SK-N-MC (cell line): Measurements from ENCODE around the gene B4GALNT4.

Source experiments
- DNase-seq: peaks from one replicate; pipeline ENCODE4 v3.0.0-alpha.2; 2011; ENCODE audit warnings: low read depth, low spot score
- H3K27ac ChIP-seq: fragments of 200-600 bp; sonication (generic); 2 replicates; pipeline ENCODE4 v1.5.1; 2016; ENCODE audit warnings: mixed run types
- H3K36me3 ChIP-seq: fragments of 200-600 bp; sonication (generic); 2 replicates; pipeline ENCODE4 v1.6.1; 2017; ENCODE audit warnings: antibody characterized with exemption, low read length, mixed read lengths; ENCODE audit not compliant: insufficient read depth
- H3K4me3 ChIP-seq: fragments of 200-600 bp; sonication (generic); 2 replicates; pipeline ENCODE4 v1.5.1; 2016
- H3K9ac ChIP-seq: fragments of 200-600 bp; sonication (generic); 2 replicates; pipeline ENCODE4 v1.8.0; 2017; ENCODE audit warnings: mixed run types, mixed read lengths; ENCODE audit not compliant: insufficient read length
- H3K9me3 ChIP-seq: fragments of 200-600 bp; sonication (generic); 2 replicates; pipeline ENCODE4 v1.6.1; 2017; ENCODE audit warnings: low read depth, mild to moderate bottlenecking, antibody characterized with exemption, low read length, moderate library complexity, mixed read lengths
- EZH2 ChIP-seq: fragments of 200-600 bp; sonication (generic); IDR thresholded peaks from one replicate; pipeline ENCODE4 v1.6.1; 2017; ENCODE audit warnings: antibody characterized with exemption
- FOXP2 ChIP-seq: optimal IDR thresholded peaks from 2 replicates; pipeline ENCODE3; 2011; ENCODE audit warnings: mild to moderate bottlenecking, moderate library complexity; ENCODE audit not compliant: insufficient read depth; ENCODE audit errors: extremely low read length, control extremely low read depth
- POLR2AphosphoS5 ChIP-seq: IDR thresholded peaks from 2 replicates; pipeline ENCODE4 v1.6.1; 2012; ENCODE audit warnings: mild to moderate bottlenecking, low read depth, low read length, borderline replicate concordance

B4GALNT4 gene

DNA sequence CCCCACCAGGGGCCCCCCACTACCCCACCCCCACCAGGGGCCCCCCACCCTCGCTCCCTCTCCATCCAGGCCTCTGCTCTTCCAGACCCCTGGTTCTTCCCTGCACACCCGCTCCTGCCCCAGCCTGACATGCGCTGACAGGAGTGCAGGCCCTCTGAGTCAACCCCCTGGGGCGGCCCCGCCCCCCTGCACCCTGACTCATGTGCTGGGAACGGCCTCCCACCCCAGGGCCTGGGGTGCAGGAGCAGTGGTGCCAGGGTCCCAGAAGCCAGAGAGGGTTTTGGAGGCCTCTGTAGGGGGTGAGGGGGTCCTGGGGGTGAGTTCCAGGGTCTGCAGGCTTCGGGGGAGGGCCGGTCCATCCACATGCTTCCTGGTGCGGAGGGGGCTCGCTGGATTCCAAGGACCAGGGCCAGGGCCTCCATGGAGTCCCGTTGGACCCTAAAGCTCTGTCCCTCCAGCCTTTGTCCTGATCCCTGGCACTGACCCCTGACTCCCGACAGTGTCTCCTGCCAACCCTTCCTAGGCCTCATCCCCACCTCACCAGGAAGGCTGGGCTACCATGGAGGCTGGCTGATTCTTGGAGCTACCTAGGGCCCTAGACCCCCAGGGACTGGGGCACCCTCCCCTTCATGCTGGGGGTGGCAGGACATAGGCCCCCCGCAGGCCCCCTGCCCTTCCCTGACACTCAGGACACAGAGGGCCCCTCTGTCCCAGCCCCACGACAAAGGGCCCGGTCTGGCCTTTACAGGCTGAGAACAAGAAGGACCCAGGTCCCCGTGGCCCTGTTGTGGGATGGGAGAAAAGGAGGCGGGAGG, 24.1 kb downstream of the B4GALNT4 start:
- H3K36me3 ChIP-seq, result no peaks in the 10 kb centered on the region
- no peak for TF ChIP-seq FOXP2
- TF ChIP-seq POLR2AphosphoS5, result no peak
- no peak for TF ChIP-seq EZH2
- no peaks in the 10 kb centered on the region for H3K9me3 ChIP-seq
- no peak overlapping the region for H3K27ac ChIP-seq
- no peak overlapping the region for H3K4me3 ChIP-seq
- H3K9ac ChIP-seq, result no peak overlapping the region
- DNase-seq, result no peak

DNA sequence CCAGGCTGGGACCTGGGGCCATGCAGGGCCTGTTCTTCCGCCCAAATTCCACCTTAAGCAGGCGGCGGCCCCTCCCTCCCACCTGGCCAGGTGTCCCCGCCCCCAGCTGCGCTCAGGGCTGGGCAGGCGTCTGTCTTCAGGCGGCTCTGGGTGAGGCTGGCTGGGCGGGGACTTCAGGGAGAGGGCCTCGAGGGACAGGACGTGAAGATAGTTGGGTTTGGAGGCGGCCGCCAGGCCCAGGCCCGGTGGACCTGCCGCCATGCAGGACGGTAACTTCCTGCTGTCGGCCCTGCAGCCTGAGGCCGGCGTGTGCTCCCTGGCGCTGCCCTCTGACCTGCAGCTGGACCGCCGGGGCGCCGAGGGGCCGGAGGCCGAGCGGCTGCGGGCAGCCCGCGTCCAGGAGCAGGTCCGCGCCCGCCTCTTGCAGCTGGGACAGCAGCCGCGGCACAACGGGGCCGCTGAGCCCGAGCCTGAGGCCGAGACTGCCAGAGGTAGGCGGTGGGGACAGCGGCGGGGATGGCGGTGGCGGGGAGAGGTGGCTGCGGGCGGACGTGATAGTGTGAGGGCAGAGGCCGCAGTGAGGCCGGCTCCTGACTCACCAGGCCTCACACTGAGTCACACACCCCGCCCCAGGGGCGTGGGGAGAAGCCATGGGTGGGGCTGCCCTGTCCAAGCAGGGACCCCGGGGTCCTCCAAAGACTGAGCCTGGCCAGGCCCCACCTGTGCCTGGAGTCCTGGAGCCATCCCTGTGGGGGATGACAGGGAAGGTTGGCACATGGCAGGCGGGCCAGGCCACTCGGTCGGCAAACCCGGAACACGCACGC, 24.9 kb downstream of the B4GALNT4 start, which contains the start of gene PKP3:
PKP3 (plus strand) TSS at position 176 of the 824 bp plus-strand sequence; CDS start at position 260, 84 bp downstream.
- Histone ChIP-seq H3K4me3 (no peak within 1 kb of the TSS), H3K27ac (no peak within 1 kb of the TSS), H3K9me3 (no peaks in the 10 kb centered on the region), H3K36me3 (no peaks in the 10 kb centered on the region), H3K9ac (no peak within 1 kb of the TSS)
- DNase-seq, result no peak
- TF ChIP-seq POLR2AphosphoS5 (no peak), EZH2 (no peak), FOXP2 (no peak)

DNA sequence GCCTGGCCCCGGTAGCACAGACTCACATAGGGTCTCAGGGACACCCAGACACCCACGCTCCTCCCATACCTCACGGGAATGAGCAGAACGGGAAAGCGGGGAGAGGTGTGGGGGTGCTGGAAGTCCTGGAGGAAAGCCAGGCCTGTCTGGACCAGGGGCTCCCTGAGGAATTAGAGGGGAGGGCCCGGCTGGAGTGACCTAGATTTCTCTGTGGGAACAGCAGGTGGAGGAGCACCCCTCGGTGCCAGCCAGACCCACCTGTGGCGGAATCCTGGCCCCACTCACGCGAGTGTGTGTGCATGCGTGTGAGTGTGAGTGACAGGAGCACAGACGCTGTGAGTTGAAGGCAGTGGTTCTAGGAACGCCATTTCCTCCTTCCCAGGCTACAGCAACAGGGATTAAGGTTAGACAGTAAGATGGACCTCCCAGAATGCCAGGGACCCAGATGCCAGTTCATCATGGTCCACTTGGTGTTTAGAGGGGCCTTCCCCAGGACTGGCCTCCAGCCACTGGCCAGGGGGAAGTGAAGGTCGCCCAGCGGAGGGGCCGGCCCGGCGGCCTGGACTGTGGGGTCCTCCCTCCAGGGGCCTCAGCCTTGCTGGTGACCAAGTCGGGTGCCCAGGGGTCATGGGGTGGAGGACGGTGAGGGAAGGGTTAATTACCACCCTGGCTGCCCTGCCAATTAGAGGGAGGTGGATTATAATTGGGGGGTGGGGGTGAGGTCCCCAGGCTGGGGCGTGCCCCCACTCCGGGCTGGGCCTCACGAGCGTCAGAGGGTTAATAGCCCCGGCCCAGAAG, 25.8 kb downstream of the B4GALNT4 start:
- no peak for TF ChIP-seq EZH2
- TF ChIP-seq FOXP2, result no peak
- no peak for TF ChIP-seq POLR2AphosphoS5
- no peaks in the 10 kb centered on the region for H3K9me3 ChIP-seq
- DNase-seq, result no peak
- no peak overlapping the region for H3K9ac ChIP-seq
- no peak overlapping the region for H3K27ac ChIP-seq
- no peak overlapping the region for H3K4me3 ChIP-seq
- no peaks in the 10 kb centered on the region for H3K36me3 ChIP-seq

DNA sequence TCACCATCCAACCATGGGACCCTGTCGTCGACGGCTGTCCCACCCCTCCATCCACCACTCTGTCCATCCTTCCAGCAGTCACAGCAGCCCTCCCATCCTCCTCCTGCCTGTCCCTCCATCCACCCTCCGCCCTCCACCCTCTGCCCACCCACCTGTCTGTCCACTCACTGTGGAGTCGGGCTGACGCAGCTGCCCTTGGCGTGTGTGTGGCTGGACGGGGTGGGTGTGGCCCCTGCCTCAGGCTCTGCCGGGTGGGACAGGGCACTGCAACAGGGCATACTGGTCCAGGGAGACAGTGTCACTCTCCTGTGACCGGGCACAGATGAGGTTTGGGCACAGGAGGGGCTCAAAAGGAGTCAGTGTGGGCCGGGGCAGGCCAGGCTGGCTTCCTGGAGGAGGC, 26.6 kb downstream of the B4GALNT4 start:
- no peak for TF ChIP-seq EZH2
- TF ChIP-seq POLR2AphosphoS5, result no peak
- no peak for TF ChIP-seq FOXP2
- Histone ChIP-seq H3K36me3 (no peaks in the 10 kb centered on the region), H3K9ac (no peak overlapping the region), H3K4me3 (no peak overlapping the region), H3K9me3 (no peaks in the 10 kb centered on the region), H3K27ac (no peak overlapping the region)
- no peak for DNase-seq

DNA sequence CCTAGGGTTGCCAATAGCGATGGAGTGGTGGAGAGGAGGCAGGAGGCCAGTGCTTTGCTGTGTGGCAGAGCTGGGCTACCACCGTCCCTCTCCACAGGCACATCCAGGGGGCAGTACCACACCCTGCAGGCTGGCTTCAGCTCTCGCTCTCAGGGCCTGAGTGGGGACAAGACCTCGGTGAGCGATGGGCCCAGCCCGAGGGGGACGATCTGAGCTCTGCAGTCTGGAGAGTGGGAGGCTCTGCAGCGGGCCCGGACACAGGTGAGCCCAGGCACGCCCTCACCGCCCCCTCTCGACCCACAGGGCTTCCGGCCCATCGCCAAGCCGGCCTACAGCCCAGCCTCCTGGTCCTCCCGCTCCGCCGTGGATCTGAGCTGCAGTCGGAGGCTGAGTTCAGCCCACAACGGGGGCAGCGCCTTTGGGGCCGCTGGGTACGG, 27.2 kb downstream of the B4GALNT4 start:
- Histone ChIP-seq H3K4me3 (no peak overlapping the region), H3K27ac (no peak overlapping the region), H3K9me3 (no peaks in the 10 kb centered on the region), H3K36me3 (no peaks in the 10 kb centered on the region), H3K9ac (no peak overlapping the region)
- no peak for DNase-seq
- TF ChIP-seq EZH2 (no peak), POLR2AphosphoS5 (no peak), FOXP2 (no peak)

DNA sequence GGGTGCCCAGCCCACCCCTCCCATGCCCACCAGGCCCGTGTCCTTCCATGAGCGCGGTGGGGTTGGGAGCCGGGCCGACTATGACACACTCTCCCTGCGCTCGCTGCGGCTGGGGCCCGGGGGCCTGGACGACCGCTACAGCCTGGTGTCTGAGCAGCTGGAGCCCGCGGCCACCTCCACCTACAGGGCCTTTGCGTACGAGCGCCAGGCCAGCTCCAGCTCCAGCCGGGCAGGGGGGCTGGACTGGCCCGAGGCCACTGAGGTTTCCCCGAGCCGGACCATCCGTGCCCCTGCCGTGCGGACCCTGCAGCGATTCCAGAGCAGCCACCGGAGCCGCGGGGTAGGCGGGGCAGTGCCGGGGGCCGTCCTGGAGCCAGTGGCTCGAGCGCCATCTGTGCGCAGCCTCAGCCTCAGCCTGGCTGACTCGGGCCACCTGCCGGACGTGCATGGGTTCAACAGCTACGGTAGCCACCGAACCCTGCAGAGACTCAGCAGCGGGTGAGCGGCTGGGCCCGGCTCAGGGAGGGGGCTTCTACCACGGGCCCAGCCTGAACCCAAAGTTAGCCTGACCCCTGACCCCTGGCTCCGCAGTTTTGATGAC, 27.7 kb downstream of the B4GALNT4 start:
- no peaks in the 10 kb centered on the region for H3K9me3 ChIP-seq
- DNase-seq, result no peak
- no peaks in the 10 kb centered on the region for H3K36me3 ChIP-seq
- no peak overlapping the region for H3K4me3 ChIP-seq
- H3K27ac ChIP-seq, result no peak overlapping the region
- TF ChIP-seq FOXP2, result no peak
- TF ChIP-seq POLR2AphosphoS5, result no peak
- no peak for TF ChIP-seq EZH2
- H3K9ac ChIP-seq, result no peak overlapping the region

DNA sequence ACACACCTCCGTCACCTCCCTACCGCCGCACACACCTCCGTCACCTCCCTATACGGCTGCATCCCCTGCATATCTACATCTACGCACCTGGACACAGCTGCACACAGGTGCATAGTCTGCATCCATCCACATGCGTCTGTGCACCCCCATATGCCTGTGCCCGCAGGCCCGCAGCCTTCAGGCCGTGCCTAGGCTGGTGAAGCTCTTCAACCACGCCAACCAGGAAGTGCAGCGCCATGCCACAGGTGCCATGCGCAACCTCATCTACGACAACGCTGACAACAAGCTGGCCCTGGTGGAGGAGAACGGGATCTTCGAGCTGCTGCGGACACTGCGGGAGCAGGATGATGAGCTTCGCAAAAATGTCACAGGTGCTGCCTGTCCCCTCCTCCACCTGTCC, 29.5 kb downstream of the B4GALNT4 start:
- Histone ChIP-seq H3K9me3 (no peaks in the 10 kb centered on the region), H3K4me3 (no peak overlapping the region), H3K36me3 (no peaks in the 10 kb centered on the region), H3K9ac (no peak overlapping the region), H3K27ac (no peak overlapping the region)
- TF ChIP-seq FOXP2, result no peak
- TF ChIP-seq POLR2AphosphoS5, result no peak
- no peak for TF ChIP-seq EZH2
- DNase-seq, result no peak

DNA sequence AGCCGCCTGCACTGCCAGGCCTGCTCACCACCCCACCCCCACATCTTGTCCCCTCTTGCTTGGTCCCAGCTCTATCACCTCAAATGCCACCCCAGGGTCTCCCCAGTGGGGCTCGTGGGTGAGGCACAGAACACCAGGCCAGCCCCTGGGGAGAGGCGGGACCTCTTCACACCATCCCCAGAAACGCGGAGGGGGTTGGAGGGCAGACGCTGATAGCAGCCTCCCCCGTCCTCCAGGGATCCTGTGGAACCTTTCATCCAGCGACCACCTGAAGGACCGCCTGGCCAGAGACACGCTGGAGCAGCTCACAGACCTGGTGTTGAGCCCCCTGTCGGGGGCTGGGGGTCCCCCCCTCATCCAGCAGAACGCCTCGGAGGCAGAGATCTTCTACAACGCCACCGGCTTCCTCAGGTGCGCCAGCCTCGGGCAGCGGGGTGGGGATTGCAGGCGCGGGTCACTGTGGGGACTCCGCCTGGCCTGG, 30.5 kb downstream of the B4GALNT4 start:
- DNase-seq, result no peak
- Histone ChIP-seq H3K9ac (no peak overlapping the region), H3K27ac (no peak overlapping the region), H3K36me3 (no peaks in the 10 kb centered on the region), H3K4me3 (no peak overlapping the region), H3K9me3 (no peaks in the 10 kb centered on the region)
- no peak for TF ChIP-seq EZH2
- TF ChIP-seq POLR2AphosphoS5, result no peak
- TF ChIP-seq FOXP2, result no peak
